ENCODE measurements around the gene TEF. TPM values are rescaled to one million over a fixed set of nuclear protein-coding genes. Genes with fewer than 3 reads are reported as not detected.
A peak's percentile ranks its signal among the peaks of the same experiment; 100 is the strongest.

TEF gene
- polyA plus RNA-seq, 1 donor = 5.6 TPM

DNA sequence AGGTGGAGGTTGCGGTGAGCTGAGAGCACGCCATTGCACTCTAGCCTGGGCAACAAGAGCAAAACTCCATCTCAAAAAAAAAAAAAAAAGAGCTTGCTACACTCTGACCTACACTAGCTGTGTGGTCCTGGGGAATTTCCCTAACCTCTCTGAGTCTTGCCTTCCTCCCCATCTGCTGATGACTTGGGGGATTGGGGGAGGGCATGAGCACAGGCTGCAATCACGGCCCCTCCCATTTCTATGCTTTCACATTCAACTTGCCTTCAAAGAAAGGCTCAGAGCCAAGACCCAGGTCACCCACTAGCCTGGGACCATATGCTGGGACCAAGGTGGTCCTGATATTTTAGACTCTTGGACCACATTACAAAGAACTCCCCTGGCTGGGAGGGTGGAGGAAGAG lies 39.8 kb upstream of the TEF start:
- Histone ChIP-seq H3K4me3 (ENCODE audit: low read length) (no peak overlapping the region), H3K27ac (ENCODE audit: low read length) (no peak overlapping the region), H3K9me3 (ENCODE audit: control insufficient read depth, low read depth, low read length) (no peaks in the 10 kb centered on the region), H3K27me3 (ENCODE audit: control insufficient read depth, insufficient read depth, low read length) (no peaks in the 10 kb centered on the region), H3K36me3 (ENCODE audit: control insufficient read depth, insufficient read depth, low read length) (peaks cover 83% of the 10 kb centered on the region), H3K4me1 (ENCODE audit: control insufficient read depth, insufficient read depth, low read length) (peaks cover 9% of the 10 kb centered on the region)
- WGBS (ENCODE audit: insufficient coverage, low lambda C conversion rate) = no CpG with 5 or more reads among the region's 3 CpGs
- DNase-seq = no peak

DNA sequence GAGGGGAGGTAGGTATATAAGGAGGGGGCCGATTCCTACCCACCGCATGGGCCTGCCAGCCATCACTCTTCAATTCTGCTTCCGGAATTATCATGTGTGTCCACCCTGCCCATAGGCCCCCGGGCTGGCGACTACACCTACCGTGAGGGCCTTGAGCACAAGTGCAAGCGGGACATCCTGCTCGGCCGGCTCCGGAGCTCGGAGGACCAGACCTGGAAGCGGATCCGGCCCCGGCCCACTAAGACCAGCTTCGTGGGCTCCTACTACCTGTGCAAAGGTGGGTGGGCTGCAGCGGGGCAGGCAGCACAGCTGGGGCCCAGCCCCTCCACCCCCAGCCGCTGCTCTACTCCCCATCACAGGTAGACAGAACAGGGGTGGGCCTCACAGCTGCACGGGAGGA lies 38.4 kb upstream of the TEF start:
- WGBS (ENCODE audit: insufficient coverage, low lambda C conversion rate) = no CpG with 5 or more reads among the region's 18 CpGs
- no peaks in the 10 kb centered on the region for H3K9me3 ChIP-seq (ENCODE audit: control insufficient read depth, low read depth, low read length)
- no peak overlapping the region for H3K4me3 ChIP-seq (ENCODE audit: low read length)
- H3K27me3 ChIP-seq (ENCODE audit: control insufficient read depth, insufficient read depth, low read length) = no peaks in the 10 kb centered on the region
- H3K36me3 ChIP-seq (ENCODE audit: control insufficient read depth, insufficient read depth, low read length) = peaks cover 87% of the 10 kb centered on the region
- no peak for DNase-seq
- H3K27ac ChIP-seq (ENCODE audit: low read length) = no peak overlapping the region
- peaks cover 9% of the 10 kb centered on the region for H3K4me1 ChIP-seq (ENCODE audit: control insufficient read depth, insufficient read depth, low read length)

DNA sequence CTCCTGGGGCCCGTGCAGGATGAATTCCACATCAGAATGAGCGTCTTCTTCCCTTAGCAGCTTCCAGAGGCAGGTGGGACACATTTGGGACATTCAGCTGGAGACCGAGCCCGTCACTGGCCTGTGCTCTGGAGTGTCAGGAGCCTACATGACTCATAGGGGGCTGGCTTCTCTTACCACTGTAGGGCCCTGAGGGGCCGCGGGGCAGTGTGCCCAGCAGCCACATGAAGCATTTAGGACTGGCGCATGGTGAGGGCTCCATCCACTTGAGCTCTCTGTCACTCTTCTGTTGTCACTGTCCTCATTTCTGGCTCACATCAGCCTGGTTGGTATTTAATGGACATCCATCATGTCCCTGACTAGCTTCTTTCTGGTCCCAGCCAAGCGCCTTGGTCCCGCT lies 38.0 kb upstream of the TEF start:
- WGBS (ENCODE audit: insufficient coverage, low lambda C conversion rate) = no CpG with 5 or more reads among the region's 9 CpGs
- no peak overlapping the region for H3K4me3 ChIP-seq (ENCODE audit: low read length)
- peaks cover 88% of the 10 kb centered on the region for H3K36me3 ChIP-seq (ENCODE audit: control insufficient read depth, insufficient read depth, low read length)
- no peak overlapping the region for H3K27ac ChIP-seq (ENCODE audit: low read length)
- no peaks in the 10 kb centered on the region for H3K27me3 ChIP-seq (ENCODE audit: control insufficient read depth, insufficient read depth, low read length)
- peaks cover 9% of the 10 kb centered on the region for H3K4me1 ChIP-seq (ENCODE audit: control insufficient read depth, insufficient read depth, low read length)
- no peak for DNase-seq
- H3K9me3 ChIP-seq (ENCODE audit: control insufficient read depth, low read depth, low read length) = no peaks in the 10 kb centered on the region

DNA sequence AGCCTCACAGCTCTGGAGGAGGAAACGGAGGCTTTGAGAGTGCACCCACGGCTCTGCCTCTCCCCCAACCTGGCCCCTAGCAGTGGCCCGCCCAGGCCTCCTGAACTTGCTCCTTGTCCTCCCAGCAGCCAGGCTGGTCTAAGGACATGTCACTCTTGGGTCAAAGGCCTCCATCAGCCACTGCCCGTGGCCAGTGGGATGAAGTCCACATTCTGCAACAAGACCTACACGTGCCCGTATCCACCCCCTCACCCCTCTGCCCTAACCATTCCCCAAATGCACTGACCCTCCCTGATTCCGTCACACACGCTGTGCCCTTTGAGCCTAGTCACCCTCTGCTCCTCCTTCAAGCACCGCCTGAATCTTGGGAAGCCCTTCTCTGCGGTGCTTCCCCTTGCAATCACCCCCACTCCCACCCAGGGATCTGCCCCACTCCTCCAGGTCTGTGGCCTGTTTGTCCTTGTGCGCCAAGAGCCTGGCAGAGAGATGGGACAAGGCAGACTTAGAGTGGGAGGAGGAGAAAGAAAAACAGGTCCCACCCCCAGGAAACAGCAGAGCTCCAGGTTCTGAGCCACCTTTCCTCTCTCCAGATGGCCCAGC lies 37.5 kb upstream of the TEF start:
- no CpG with 5 or more reads among the region's 11 CpGs for WGBS (ENCODE audit: insufficient coverage, low lambda C conversion rate)
- Histone ChIP-seq H3K27me3 (ENCODE audit: control insufficient read depth, insufficient read depth, low read length) (no peaks in the 10 kb centered on the region), H3K4me1 (ENCODE audit: control insufficient read depth, insufficient read depth, low read length) (peaks cover 9% of the 10 kb centered on the region), H3K4me3 (ENCODE audit: low read length) (no peak overlapping the region), H3K9me3 (ENCODE audit: control insufficient read depth, low read depth, low read length) (no peaks in the 10 kb centered on the region), H3K27ac (ENCODE audit: low read length) (no peak overlapping the region), H3K36me3 (ENCODE audit: control insufficient read depth, insufficient read depth, low read length) (peaks cover 88% of the 10 kb centered on the region)
- DNase-seq = peak; percentile 66 to 67

DNA sequence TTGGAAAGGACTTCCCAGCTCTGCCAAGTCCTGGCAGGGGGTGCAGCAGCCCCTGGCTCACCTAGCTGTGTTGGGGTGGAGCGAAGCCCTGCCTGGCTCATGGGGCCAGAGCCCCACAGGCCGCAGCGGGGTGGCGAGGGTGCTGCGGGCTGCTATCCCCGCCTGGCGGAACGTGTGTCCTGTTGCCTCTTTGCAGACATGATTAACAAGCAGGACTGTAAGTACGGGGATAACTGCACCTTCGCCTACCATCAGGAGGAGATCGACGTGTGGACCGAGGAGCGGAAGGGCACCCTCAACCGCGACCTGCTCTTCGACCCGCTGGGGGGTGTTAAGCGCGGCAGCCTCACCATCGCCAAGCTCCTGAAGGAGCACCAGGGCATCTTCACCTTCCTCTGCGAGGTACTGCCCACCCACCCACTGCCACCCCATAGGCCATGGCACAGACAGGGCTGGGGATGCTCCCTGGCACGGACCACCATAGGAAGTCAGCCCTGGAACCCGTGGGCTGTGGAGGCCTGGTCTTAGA lies 35.9 kb upstream of the TEF start:
- no peak overlapping the region for H3K27ac ChIP-seq (ENCODE audit: low read length)
- H3K4me3 ChIP-seq (ENCODE audit: low read length) = no peak overlapping the region
- no peaks in the 10 kb centered on the region for H3K9me3 ChIP-seq (ENCODE audit: control insufficient read depth, low read depth, low read length)
- H3K4me1 ChIP-seq (ENCODE audit: control insufficient read depth, insufficient read depth, low read length) = peaks cover 15% of the 10 kb centered on the region
- H3K27me3 ChIP-seq (ENCODE audit: control insufficient read depth, insufficient read depth, low read length) = no peaks in the 10 kb centered on the region
- peaks cover 87% of the 10 kb centered on the region for H3K36me3 ChIP-seq (ENCODE audit: control insufficient read depth, insufficient read depth, low read length)
- WGBS (ENCODE audit: insufficient coverage, low lambda C conversion rate) = no CpG with 5 or more reads among the region's 24 CpGs
- DNase-seq = no peak

DNA sequence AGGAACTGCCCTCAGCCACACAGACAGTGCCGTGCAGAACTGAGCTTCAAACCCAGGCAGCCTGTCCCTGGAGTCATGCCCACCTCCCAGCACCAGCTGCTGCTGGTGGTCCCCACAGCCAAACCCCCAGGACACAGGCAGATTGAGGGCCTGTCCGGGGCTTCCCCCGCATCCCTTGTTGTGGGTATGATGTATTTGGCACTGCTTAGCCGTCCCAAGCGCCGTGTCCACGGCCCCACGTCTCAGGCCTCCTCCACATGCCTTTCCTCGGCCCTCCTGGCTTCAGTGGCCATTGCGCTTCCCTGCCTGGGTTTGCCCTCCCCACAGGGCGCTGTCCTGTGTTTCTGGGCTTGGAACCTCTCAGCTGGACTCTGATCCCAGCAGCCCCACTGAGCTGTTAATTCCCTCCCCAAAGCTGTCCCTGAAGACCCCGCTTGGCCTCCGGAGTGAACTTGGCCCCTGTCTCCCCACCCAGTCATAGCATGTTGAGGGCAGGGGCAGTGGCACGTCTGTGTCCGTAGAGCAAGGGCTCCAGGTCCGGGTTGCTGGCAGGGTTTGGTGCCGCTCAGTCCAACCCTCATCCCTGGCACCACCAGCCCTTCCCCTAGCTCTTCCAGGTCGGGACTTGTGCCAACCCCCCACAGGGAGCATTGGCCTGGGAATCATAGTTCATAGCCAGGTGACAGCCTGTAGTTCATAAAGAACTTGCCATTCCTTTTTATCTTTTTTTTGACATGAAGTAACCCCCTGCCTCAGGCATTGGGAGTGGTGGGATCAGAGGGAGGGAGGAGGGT lies 34.5 kb upstream of the TEF start:
- H3K4me1 ChIP-seq (ENCODE audit: control insufficient read depth, insufficient read depth, low read length) = peaks cover 15% of the 10 kb centered on the region
- no peak for DNase-seq
- no peaks in the 10 kb centered on the region for H3K9me3 ChIP-seq (ENCODE audit: control insufficient read depth, low read depth, low read length)
- no peak overlapping the region for H3K4me3 ChIP-seq (ENCODE audit: low read length)
- no peak overlapping the region for H3K27ac ChIP-seq (ENCODE audit: low read length)
- H3K27me3 ChIP-seq (ENCODE audit: control insufficient read depth, insufficient read depth, low read length) = no peaks in the 10 kb centered on the region
- WGBS (ENCODE audit: insufficient coverage, low lambda C conversion rate) = no CpG with 5 or more reads among the region's 18 CpGs
- H3K36me3 ChIP-seq (ENCODE audit: control insufficient read depth, insufficient read depth, low read length) = peaks cover 93% of the 10 kb centered on the region

DNA sequence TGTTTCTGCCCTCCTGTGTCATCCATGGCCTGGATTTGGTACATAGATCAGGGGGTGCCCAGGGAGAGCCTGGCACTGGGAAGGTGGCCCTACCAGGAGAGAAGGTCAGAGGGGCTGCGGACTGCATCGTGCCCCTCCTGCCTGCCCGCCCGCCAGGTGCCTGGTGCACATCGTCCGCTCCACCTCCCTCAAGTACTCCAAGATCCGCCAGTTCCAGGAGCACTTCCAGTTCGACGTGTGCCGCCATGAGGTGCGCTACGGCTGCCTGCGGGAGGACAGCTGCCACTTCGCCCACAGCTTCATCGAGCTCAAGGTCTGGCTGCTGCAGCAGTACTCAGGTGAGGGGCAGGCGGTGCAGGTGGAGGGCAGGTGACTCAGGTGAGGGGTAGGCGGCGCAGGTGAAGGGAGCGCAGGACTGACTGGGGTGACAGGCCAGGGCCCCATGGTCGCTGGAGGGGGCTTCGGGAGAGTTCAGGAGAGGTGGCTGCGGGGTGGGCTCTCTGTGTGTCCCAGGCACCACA lies 32.7 kb upstream of the TEF start:
- H3K4me1 ChIP-seq (ENCODE audit: control insufficient read depth, insufficient read depth, low read length) = peaks cover 7% of the 10 kb centered on the region
- no peak overlapping the region for H3K27ac ChIP-seq (ENCODE audit: low read length)
- no peak for DNase-seq
- H3K27me3 ChIP-seq (ENCODE audit: control insufficient read depth, insufficient read depth, low read length) = no peaks in the 10 kb centered on the region
- no peaks in the 10 kb centered on the region for H3K9me3 ChIP-seq (ENCODE audit: control insufficient read depth, low read depth, low read length)
- peaks cover 93% of the 10 kb centered on the region for H3K36me3 ChIP-seq (ENCODE audit: control insufficient read depth, insufficient read depth, low read length)
- no CpG with 5 or more reads among the region's 22 CpGs for WGBS (ENCODE audit: insufficient coverage, low lambda C conversion rate)
- no peak overlapping the region for H3K4me3 ChIP-seq (ENCODE audit: low read length)

DNA sequence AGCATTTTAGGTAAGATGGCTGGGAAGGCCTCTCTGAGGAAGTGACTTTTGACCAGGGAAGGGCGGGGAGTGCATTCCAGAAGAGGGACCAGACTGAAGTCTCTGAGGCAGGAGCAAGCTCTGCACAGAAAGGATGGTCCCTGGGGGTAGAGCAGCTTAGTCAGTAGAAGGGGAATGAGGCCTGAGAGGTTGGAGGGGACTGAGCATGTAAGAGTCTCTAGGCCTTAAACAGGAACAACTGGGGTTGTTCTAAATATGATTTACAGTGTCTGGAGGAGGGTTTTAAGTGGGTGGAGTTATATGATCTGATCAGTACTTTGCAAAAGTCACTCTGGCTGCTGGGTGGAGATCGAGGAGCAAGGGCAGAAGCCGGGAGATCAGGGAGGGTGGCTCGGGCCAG lies 31.7 kb upstream of the TEF start:
- no peak for DNase-seq
- H3K9me3 ChIP-seq (ENCODE audit: control insufficient read depth, low read depth, low read length) = no peaks in the 10 kb centered on the region
- H3K4me1 ChIP-seq (ENCODE audit: control insufficient read depth, insufficient read depth, low read length) = peaks cover 6% of the 10 kb centered on the region
- no peak overlapping the region for H3K27ac ChIP-seq (ENCODE audit: low read length)
- H3K36me3 ChIP-seq (ENCODE audit: control insufficient read depth, insufficient read depth, low read length) = peaks cover 93% of the 10 kb centered on the region
- WGBS (ENCODE audit: insufficient coverage, low lambda C conversion rate) = no CpG with 5 or more reads among the region's 4 CpGs
- H3K27me3 ChIP-seq (ENCODE audit: control insufficient read depth, insufficient read depth, low read length) = no peaks in the 10 kb centered on the region
- H3K4me3 ChIP-seq (ENCODE audit: low read length) = no peak overlapping the region

DNA sequence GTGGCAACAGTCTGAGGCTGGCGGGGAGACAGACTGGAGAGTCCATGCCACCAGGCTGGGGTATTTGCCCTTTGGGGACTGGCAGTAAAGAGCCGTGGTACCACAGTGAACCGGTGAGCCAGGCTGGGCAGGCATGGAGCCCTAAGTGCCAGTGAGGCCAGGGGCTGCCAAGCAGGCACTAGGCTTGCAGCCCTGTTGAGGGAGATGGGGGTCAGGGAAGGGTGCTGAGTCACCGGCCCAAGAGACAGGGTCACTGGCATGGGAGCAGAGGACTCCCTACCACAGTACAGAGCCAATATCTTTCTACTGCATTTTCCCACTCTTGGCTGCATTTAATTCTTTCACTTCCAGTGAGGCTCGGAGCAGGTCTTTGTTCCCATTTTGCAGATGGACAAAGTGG lies 30.7 kb upstream of the TEF start:
- no peak overlapping the region for H3K27ac ChIP-seq (ENCODE audit: low read length)
- DNase-seq = no peak
- H3K4me3 ChIP-seq (ENCODE audit: low read length) = no peak overlapping the region
- H3K36me3 ChIP-seq (ENCODE audit: control insufficient read depth, insufficient read depth, low read length) = peaks cover 96% of the 10 kb centered on the region
- H3K9me3 ChIP-seq (ENCODE audit: control insufficient read depth, low read depth, low read length) = no peaks in the 10 kb centered on the region
- no CpG with 5 or more reads among the region's 5 CpGs for WGBS (ENCODE audit: insufficient coverage, low lambda C conversion rate)
- peaks cover 6% of the 10 kb centered on the region for H3K4me1 ChIP-seq (ENCODE audit: control insufficient read depth, insufficient read depth, low read length)
- H3K27me3 ChIP-seq (ENCODE audit: control insufficient read depth, insufficient read depth, low read length) = no peaks in the 10 kb centered on the region

DNA sequence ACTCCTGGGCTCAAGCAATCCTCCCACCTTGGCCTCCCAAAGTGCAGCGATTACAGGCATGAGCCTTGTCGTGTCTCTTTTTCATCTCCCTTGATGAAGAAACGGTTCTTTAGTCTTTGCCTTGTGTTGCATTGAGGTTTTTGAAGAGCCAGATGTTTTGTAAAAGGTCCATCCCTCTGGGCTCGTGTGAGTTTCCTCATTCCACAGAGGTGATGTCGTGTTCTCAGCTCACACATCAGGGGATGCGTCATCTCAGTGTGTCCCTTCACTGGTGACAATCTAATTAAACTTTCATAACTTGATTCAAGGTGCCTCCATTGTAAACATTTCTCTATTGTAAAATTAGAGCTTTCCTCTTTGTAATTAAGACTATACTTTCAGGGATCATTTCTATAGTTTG lies 29.7 kb upstream of the TEF start:
- peaks cover 6% of the 10 kb centered on the region for H3K4me1 ChIP-seq (ENCODE audit: control insufficient read depth, insufficient read depth, low read length)
- WGBS (ENCODE audit: insufficient coverage, low lambda C conversion rate) = no CpG with 5 or more reads among the region's 6 CpGs
- H3K36me3 ChIP-seq (ENCODE audit: control insufficient read depth, insufficient read depth, low read length) = peaks cover 96% of the 10 kb centered on the region
- DNase-seq = no peak
- H3K4me3 ChIP-seq (ENCODE audit: low read length) = no peak overlapping the region
- no peaks in the 10 kb centered on the region for H3K27me3 ChIP-seq (ENCODE audit: control insufficient read depth, insufficient read depth, low read length)
- no peaks in the 10 kb centered on the region for H3K9me3 ChIP-seq (ENCODE audit: control insufficient read depth, low read depth, low read length)
- H3K27ac ChIP-seq (ENCODE audit: low read length) = no peak overlapping the region

All from large intestine (tissue), 3 donors.